Renal cortex interstitium (tissue), 11 donors: ENCODE results near the gene AAK1. TPM values are rescaled to one million over a fixed set of nuclear protein-coding genes. Genes with fewer than 3 reads are reported as not detected.
"Not testable (repeated sequence)": the region's sequence is repeated elsewhere in the genome, so short reads cannot be mapped to it uniquely, and the experiment has no call there.

Experiments used
- DNase-seq, 11 donors: peaks; one replicate each; pipeline ENCODE4 v3.0.0-alpha.2; 2013; ENCODE audit warnings: low read depth in 9 of 11, low spot score in 4 of 11; ENCODE audit errors: extremely low read depth in 1 of 11
- polyA plus RNA-seq, 3 donors: library from polyadenylated mRNA; unstranded; fragments of 120-200 nt; gene quantifications; one replicate each; pipeline ENCODE4 v1.2.1, GENCODE V29; 2013; ENCODE audit not compliant: insufficient read length in 3 of 3

Gene AAK1
- polyA plus RNA-seq, 3 donors: 20.7 to 26.6 (median 23.2) TPM

GRCh38 chr2:69584127-69584889 lies 59.2 kb downstream of the AAK1 start:
- DNase-seq: no peak

- no peak for DNase-seq
Observed at GRCh38 chr2:69583321-69583833, 60.2 kb downstream of the AAK1 start.

DNA sequence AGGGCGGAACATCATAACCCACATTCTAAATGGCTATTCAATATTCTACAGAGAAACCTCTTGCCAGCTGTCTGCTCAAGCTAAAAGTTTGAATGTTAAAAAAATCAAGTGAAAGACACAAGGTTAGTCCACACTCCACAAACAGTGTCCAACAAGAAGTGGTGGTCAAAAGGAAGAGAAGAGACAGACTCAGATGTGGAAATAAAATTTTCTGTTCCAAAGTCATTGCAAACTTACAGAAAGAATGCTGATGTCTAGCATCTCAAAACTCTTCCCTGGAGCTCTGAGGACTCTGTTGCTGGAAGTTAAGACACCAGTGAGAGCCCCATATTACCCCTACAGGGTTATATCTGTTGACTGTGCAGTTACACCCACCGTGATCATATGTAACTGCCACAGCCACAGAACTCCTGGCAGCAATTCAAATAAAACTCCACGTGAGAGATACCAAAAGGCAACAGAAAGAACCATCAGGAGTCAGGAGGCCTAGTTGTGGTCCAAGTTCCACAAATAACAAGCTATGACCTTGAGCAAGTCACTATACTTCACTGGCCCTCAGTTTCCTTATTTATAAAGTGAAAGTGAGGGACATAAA lies 60.9 kb downstream of the AAK1 start:
- DNase-seq: no peak

- DNase-seq: no peak
Observed at GRCh38 chr2:69581774-69582581, 61.6 kb downstream of the AAK1 start.

GRCh38 chr2:69580486-69580885 lies 63.1 kb downstream of the AAK1 start:
- DNase-seq: no peak

DNA sequence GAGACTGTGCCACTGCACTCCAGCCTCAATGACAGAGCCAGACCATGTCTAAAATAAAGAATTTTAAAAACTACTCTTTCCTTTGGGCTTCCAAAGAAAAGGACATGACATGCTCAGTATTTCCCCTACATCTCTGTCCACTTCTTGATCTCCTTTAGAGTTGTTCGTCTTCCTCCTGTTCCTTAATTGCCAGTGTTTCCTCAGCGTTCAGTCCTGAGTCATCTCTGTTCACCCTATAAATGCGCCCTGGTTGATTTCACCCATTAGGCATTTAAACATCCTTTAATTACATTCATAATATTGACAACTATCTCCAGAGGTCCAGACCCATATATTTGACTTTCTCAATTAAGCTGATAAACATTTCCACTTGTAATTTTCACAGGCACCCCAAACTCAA lies 64.0 kb downstream of the AAK1 start:
- no peak for DNase-seq

DNA sequence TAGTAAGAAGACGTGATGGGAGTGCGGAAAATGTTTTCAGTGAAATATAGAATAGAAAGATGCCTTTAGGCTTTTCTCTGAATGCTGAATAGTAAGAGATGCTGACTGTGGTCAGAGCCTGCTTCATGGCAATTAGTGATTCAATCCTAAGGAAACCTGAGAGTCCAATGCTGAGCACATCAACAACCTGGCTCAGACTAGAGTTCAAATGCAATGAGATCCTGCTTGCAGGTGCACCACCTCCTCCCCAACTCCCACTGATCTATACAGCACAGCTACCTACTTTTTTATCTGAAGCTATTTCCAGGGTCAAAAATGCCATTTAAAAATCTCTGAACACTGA lies 65.4 kb downstream of the AAK1 start:
- peak in 1 of 11 donors; percentile 30 for DNase-seq

GRCh38 chr2:69577467-69578197 lies 65.9 kb downstream of the AAK1 start:
- no peak for DNase-seq

DNA sequence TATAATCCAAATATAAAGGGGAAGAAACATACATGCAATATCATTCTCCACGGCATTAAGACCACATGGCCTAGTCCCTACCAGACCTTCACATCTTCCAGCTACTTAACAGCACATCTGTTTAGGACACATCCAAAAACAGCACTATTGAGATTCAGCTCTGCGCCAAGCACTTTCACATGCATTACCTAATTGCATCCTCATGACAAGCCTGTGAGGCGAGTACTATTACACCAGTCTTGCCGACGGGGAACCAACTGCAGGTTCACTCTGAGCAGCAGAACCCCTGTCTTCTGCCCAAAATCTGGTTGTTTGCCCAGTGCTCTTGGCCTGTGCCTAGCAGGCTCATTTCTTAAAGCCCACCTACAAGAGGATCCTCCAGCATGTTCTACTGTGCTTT lies 66.7 kb downstream of the AAK1 start:
- no peak for DNase-seq

DNA sequence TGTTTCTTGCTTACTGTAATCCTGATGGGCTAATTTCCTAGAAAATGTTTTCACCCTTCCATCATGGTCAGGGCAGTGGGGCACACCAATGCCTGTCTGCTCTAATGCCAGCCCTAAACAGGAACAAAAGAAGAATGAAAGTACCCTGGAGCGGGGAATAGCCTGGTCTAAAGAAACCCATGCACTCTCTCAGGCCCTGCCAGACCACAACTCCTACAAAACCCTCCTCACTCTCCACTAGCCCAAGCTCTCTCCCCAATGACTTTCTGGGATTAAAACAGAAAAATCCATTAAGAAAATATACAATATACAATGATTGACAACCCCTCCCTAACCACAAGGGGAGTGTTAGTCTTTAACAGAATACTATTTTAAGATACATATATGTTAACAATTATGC lies 67.6 kb downstream of the AAK1 start:
- no peak for DNase-seq

DNA sequence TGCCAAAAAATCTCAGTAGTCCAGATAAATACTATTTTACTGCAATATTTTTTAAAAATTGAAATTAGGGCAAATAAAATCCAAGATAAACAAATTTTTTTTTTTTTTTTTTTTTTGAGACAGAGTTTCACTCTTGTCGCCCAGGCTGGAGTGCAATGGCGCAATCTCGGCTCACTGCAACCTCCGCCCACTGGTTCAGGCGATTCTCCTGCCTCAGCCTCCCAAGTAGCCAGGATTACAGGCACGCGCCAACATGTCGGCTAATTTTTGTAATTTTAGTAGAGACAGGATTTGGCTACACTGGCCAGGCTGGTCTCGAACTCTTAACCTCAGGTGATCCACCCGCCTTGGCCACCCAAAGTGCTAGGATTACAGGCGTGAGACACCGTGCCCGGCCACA lies 68.2 kb downstream of the AAK1 start:
- DNase-seq: not testable (repeated sequence)

DNA sequence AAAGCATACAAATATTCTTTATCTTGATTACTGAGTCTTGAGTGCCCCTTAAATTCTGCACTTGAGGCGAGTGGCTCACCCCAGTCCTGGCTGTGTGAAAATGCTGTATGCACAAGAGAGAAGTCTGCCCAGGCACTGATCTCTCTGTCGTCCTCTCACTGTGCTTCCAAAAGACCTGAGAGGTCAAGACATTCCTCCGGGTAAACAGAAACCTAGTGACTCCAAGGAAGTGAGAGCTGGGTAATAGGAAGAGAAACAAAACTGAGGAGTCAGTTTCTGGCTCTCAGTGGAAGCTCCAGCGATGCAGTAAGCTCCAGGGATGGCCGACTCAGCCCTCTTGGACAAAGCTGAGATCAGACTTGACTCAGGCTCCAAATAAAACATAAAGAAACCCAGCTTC lies 70.9 kb downstream of the AAK1 start:
- DNase-seq: no peak

- DNase-seq: no peak
Observed at GRCh38 chr2:69571189-69571588, 72.3 kb downstream of the AAK1 start.

DNA sequence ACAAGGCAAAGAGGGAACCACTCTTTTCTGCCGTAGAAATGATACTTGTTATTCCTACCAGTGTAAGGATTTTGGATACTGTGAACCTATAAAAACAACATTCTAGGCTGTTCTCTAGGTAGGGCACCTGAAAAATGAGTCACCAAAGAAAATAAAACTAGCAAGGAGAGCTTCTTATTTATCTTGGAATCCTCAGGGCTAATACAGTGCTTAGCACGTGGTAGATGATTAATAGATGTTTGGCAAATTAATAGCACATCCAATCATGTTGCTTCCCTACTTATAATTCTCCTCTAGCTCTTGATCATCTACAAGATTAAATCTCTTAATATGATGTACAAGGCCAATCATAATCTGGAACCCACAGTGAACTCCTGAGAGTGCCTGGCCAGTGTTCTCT lies 73.1 kb downstream of the AAK1 start:
- no peak for DNase-seq

DNA sequence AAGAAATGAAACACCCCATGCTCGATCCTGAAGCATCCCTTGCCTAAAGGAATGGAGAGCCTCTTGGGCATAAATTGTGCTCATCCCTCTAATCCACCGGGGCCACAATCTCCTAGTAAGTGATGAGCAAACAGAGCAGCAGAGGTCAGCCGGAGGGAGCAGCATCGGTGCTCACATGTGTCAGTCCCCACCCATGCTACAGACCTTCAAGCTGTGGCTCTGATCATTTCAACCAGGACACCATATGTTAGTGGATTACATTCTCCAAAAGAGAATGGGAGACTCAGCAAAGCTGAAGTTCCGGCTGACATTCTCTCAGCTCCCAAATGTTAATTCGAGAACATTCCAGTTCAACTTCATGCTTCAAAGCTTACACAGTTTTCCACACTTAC lies 75.6 kb downstream of the AAK1 start:
- no peak for DNase-seq

DNA sequence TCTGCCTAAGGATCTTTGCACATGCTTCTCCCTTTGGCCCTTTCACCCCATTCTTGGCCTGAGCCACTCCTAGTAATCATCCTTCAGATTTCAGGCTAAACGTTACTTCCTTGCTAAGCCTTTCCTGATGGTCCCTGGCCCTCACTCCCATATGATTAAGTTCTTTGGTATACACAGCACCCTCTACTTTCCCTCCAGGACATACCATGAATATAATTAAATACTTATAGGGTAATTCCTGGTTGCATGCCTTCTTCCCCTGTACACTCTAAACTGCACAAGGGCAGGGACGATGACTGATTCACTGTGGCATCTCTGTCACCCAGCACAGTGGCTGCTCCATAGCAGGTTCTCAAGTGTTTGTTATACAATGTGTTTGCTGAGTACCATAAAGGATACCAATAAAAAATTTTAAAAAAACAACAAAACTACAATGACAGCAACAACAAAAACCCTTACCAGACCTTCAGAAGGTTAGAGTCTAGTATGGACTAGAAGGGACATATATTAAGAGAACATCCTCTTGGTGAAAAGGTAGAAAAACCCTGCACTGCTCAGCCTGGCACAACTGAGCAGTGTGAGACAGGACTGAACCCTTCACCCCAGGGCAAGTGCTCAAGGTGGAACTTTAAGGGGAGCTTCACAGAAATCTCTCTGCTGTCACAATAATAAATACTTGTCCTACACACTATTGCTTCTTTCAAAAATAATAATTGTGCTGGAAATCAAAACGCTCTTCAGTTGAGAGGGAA lies 76.2 kb downstream of the AAK1 start:
- DNase-seq: no peak

- DNase-seq: no peak
Observed at GRCh38 chr2:69566669-69567068, 76.9 kb downstream of the AAK1 start.

GRCh38 chr2:69565431-69565839 lies 78.1 kb downstream of the AAK1 start:
- DNase-seq: no peak

DNA sequence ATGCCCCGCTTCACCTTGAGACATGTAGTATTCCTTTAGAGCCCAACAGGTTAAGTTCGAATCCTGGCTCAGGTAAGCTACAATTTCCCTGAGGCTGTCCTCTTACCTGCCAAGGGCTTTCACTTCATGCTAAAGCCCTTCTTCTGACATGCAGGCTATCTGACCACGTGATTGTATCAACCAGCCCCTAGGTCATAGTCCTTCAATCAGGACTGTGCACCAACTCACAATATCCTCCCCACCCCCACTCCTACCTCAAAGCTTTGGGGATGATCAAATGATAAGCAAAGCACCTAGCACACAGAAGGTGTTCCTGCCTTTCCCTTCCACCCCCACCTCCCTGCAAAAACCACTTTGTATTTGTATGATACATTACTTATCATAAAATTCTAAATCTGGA lies 78.9 kb downstream of the AAK1 start:
- no peak for DNase-seq
